Fibroblast of the aortic adventitia (primary cell): ENCODE results near the gene C3AR1. TPM values are rescaled to one million over a fixed set of nuclear protein-coding genes. Genes with fewer than 3 reads are reported as not detected.

Experiments used
- DNase-seq: peaks from one replicate; pipeline ENCODE4 v3.0.0-alpha.2; 2010; ENCODE audit warnings: low read depth
- H3K4me3 ChIP-seq: 2 replicates; pipeline ENCODE4 v1.5.1; 2011; ENCODE audit warnings: low read depth, mild to moderate bottlenecking, control low read depth, low read length, moderate library complexity
- CTCF ChIP-seq: IDR thresholded peaks from 2 replicates; pipeline ENCODE4 v1.5.1; 2011; ENCODE audit warnings: mild to moderate bottlenecking, low read length, control low read depth, inconsistent platforms; ENCODE audit not compliant: insufficient read depth
- total RNA-seq: library from RNA; depleted of rRNA; stranded (reverse); fragments of >200 nt; gene quantifications from 2 replicates; pipeline ENCODE4 v1.2.3, GENCODE V29; 2012; ENCODE audit warnings: low replicate concordance

C3AR1 gene
- total RNA-seq, 1 donor, result 0.18 TPM

- no peak for DNase-seq
- no peak overlapping the region for H3K4me3 ChIP-seq
- TF ChIP-seq CTCF, result no peak
Measured at GRCh38 chr12:8012651-8013309, 53.4 kb downstream of the C3AR1 start.

DNA sequence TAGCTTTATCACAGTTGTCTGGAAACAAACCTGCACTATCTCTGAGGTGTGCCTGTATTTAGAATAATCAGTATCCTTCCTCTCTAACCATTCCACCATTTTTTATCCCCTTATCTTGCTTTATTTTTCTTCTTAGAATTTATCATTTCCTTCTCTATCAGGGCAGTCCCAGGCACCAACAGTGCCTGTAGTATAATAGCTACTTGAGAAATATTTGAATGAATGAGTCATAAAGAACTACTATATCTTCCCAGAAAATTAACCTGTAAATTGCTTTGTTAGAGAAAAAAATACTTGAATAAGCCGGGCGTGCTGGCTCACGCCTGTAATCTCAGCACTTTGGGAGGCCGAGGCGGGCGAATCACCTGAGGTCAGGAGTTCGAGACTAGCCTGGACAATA lies 54.8 kb downstream of the C3AR1 start:
- TF ChIP-seq CTCF, result no peak
- no peak overlapping the region for H3K4me3 ChIP-seq
- no peak for DNase-seq

Other genes starting within 250 kb of the C3AR1 start
- not detected in 2 replicates for gene SLC2A14, start 193.4 kb downstream of the C3AR1 start, total RNA-seq
- gene SLC2A3, start 130.2 kb downstream of the C3AR1 start, total RNA-seq, result 42.4 and 49.6 TPM in 2 replicates
- gene FOXJ2, start 33.6 kb downstream of the C3AR1 start, total RNA-seq, result 7.8 and 13.8 TPM in 2 replicates
- gene NECAP1, start 15.9 kb upstream of the C3AR1 start, total RNA-seq, result 18.8 and 63.4 TPM in 2 replicates
- 0.45 TPM in 1 of 2 replicates, not detected in the other for gene CLEC4A, start 57.3 kb upstream of the C3AR1 start, total RNA-seq
- not detected in 2 replicates for gene ZNF705A, start 90.7 kb upstream of the C3AR1 start, total RNA-seq
- gene FAM90A1, start 161.3 kb upstream of the C3AR1 start, total RNA-seq, result not detected in 2 replicates